Activated CD4-positive, alpha-beta memory T cell treated with anti-CD3 and anti-CD28 coated beads for 36 hours (primary cell): ENCODE data around the gene LRRC4C. TPM values are rescaled to one million over a fixed set of nuclear protein-coding genes. Genes with fewer than 3 reads are reported as not detected.

Experiments
- CTCF ChIA-PET: fragments of 350-600 bp; sonication (Branson Sonifier 250); formaldehyde crosslinking; loops from one replicate; lab custom pipeline; 2021; ENCODE audit warnings: antibody characterized with exemption, inconsistent platforms; lab: Charles Lee
- POLR2A ChIA-PET: fragments of 350-600 bp; sonication (Branson Sonifier 250); formaldehyde crosslinking; loops from one replicate; lab custom pipeline; 2021; ENCODE audit warnings: antibody characterized with exemption; lab: Charles Lee
- DNase-seq: peaks from one replicate; pipeline ENCODE4 v3.0.0-alpha.2; 2020
- H3K27ac Mint-ChIP-seq: one replicate; pipeline ENCODE4 v1.8.0; 2021; ENCODE audit warnings: mixed read lengths
- H3K27me3 Mint-ChIP-seq: one replicate; pipeline ENCODE4 v1.8.0; 2021; ENCODE audit warnings: mixed read lengths
- H3K36me3 Mint-ChIP-seq: one replicate; pipeline ENCODE4 v1.8.0; 2021; ENCODE audit warnings: mixed read lengths
- H3K4me1 Mint-ChIP-seq: one replicate; pipeline ENCODE4 v1.8.0; 2021; ENCODE audit warnings: low read depth, mixed read lengths
- H3K4me3 Mint-ChIP-seq: one replicate; pipeline ENCODE4 v1.8.0; 2021; ENCODE audit warnings: mild to moderate bottlenecking, mixed read lengths
- H3K9me3 Mint-ChIP-seq: one replicate; pipeline ENCODE4 v1.8.0; 2021; ENCODE audit warnings: mixed read lengths
- intact Hi-C: fragments of 100-400 bp; cut with micrococcal nuclease; formaldehyde crosslinking; loops from one replicate; pipeline ENCODE4 v1.15.1; 2023
- total RNA-seq, 2 experiments: library from RNA; stranded (reverse); gene quantifications; one replicate each; pipeline ENCODE4 v1.2.3, GENCODE V29; 2021

LRRC4C gene
- total RNA-seq, 2 experiments from 2014 or later: not detected

GRCh38 chr11:40269865-40270264 is 1189.6 kb downstream of the LRRC4C start:
- intact Hi-C loops: no loop called here
- Mint-ChIP-seq H3K4me3 (no peak overlapping the region), H3K27ac (no peak overlapping the region), H3K27me3 (no peaks in the 10 kb centered on the region), H3K36me3 (no peaks in the 10 kb centered on the region), H3K4me1 (no peaks in the 10 kb centered on the region), H3K9me3 (peaks cover 2% of the 10 kb centered on the region)
- ChIA-PET CTCF (no interaction called here), POLR2A (no interaction called here)
- no peak for DNase-seq

GRCh38 chr11:40268551-40268950 is 1190.9 kb downstream of the LRRC4C start:
- Mint-ChIP-seq H3K36me3 (no peaks in the 10 kb centered on the region), H3K9me3 (peaks cover 2% of the 10 kb centered on the region), H3K27ac (no peak overlapping the region), H3K27me3 (no peaks in the 10 kb centered on the region), H3K4me3 (no peak overlapping the region), H3K4me1 (no peaks in the 10 kb centered on the region)
- ChIA-PET POLR2A (no interaction called here), CTCF (no interaction called here)
- intact Hi-C loops: no loop called here
- no peak for DNase-seq

GRCh38 chr11:40255457-40255856 is 1204.0 kb downstream of the LRRC4C start:
- H3K4me1 Mint-ChIP-seq: no peaks in the 10 kb centered on the region
- no peaks in the 10 kb centered on the region for H3K36me3 Mint-ChIP-seq
- DNase-seq: no peak
- ChIA-PET POLR2A (no interaction called here), CTCF (no interaction called here)
- H3K27ac Mint-ChIP-seq: no peak overlapping the region
- no peak overlapping the region for H3K4me3 Mint-ChIP-seq
- H3K9me3 Mint-ChIP-seq: peaks cover 9% of the 10 kb centered on the region
- no peaks in the 10 kb centered on the region for H3K27me3 Mint-ChIP-seq
- intact Hi-C loops: no loop called here

- ChIA-PET POLR2A (no interaction called here), CTCF (no interaction called here)
- intact Hi-C loops: no loop called here
- Mint-ChIP-seq H3K27me3 (no peaks in the 10 kb centered on the region), H3K4me1 (no peaks in the 10 kb centered on the region), H3K36me3 (no peaks in the 10 kb centered on the region), H3K27ac (no peak overlapping the region), H3K4me3 (no peak overlapping the region), H3K9me3 (peaks cover 9% of the 10 kb centered on the region)
- DNase-seq: no peak
Observed at GRCh38 chr11:40253166-40253565, 1206.3 kb downstream of the LRRC4C start.

- no peaks in the 10 kb centered on the region for H3K36me3 Mint-ChIP-seq
- H3K4me3 Mint-ChIP-seq: no peak overlapping the region
- ChIA-PET POLR2A (no interaction called here), CTCF (no interaction called here)
- H3K27ac Mint-ChIP-seq: no peak overlapping the region
- H3K27me3 Mint-ChIP-seq: no peaks in the 10 kb centered on the region
- no peak for DNase-seq
- intact Hi-C loops: no loop called here
- peaks cover 14% of the 10 kb centered on the region for H3K9me3 Mint-ChIP-seq
- no peaks in the 10 kb centered on the region for H3K4me1 Mint-ChIP-seq
Observed at GRCh38 chr11:40252236-40252635, 1207.2 kb downstream of the LRRC4C start.

GRCh38 chr11:40246983-40247382 is 1212.5 kb downstream of the LRRC4C start:
- CTCF ChIA-PET: no interaction called here
- Mint-ChIP-seq H3K27ac (no peak overlapping the region), H3K36me3 (no peaks in the 10 kb centered on the region), H3K4me3 (no peak overlapping the region), H3K27me3 (no peaks in the 10 kb centered on the region), H3K9me3 (peaks cover 15% of the 10 kb centered on the region), H3K4me1 (no peaks in the 10 kb centered on the region)
- POLR2A ChIA-PET: no interaction called here
- DNase-seq: no peak
- intact Hi-C loops: no loop called here

- no peak for DNase-seq
- Mint-ChIP-seq H3K4me1 (no peaks in the 10 kb centered on the region), H3K36me3 (no peaks in the 10 kb centered on the region), H3K9me3 (peaks cover 9% of the 10 kb centered on the region), H3K27me3 (no peaks in the 10 kb centered on the region), H3K4me3 (no peak overlapping the region), H3K27ac (no peak overlapping the region)
- ChIA-PET POLR2A (no interaction called here), CTCF (no interaction called here)
- intact Hi-C loops: no loop called here
Observed at GRCh38 chr11:40241524-40242051, 1217.9 kb downstream of the LRRC4C start.

GRCh38 chr11:40240284-40240683 is 1219.2 kb downstream of the LRRC4C start:
- CTCF ChIA-PET: no interaction called here
- DNase-seq: no peak
- H3K9me3 Mint-ChIP-seq: peaks cover 7% of the 10 kb centered on the region
- POLR2A ChIA-PET: no interaction called here
- intact Hi-C loops: no loop called here
- no peak overlapping the region for H3K27ac Mint-ChIP-seq
- H3K4me3 Mint-ChIP-seq: no peak overlapping the region
- H3K36me3 Mint-ChIP-seq: no peaks in the 10 kb centered on the region
- H3K4me1 Mint-ChIP-seq: no peaks in the 10 kb centered on the region
- no peaks in the 10 kb centered on the region for H3K27me3 Mint-ChIP-seq

GRCh38 chr11:40236526-40236925 is 1222.9 kb downstream of the LRRC4C start:
- CTCF ChIA-PET: no interaction called here
- H3K4me3 Mint-ChIP-seq: no peak overlapping the region
- no peaks in the 10 kb centered on the region for H3K4me1 Mint-ChIP-seq
- POLR2A ChIA-PET: no interaction called here
- H3K9me3 Mint-ChIP-seq: peaks cover 6% of the 10 kb centered on the region
- intact Hi-C loops: no loop called here
- no peak overlapping the region for H3K27ac Mint-ChIP-seq
- H3K27me3 Mint-ChIP-seq: no peaks in the 10 kb centered on the region
- no peaks in the 10 kb centered on the region for H3K36me3 Mint-ChIP-seq
- no peak for DNase-seq

GRCh38 chr11:40235841-40236240 is 1223.6 kb downstream of the LRRC4C start:
- Mint-ChIP-seq H3K4me3 (no peak overlapping the region), H3K27me3 (no peaks in the 10 kb centered on the region), H3K36me3 (no peaks in the 10 kb centered on the region), H3K9me3 (peaks cover 6% of the 10 kb centered on the region), H3K4me1 (no peaks in the 10 kb centered on the region), H3K27ac (no peak overlapping the region)
- CTCF ChIA-PET: no interaction called here
- DNase-seq: no peak
- intact Hi-C loops: no loop called here
- POLR2A ChIA-PET: no interaction called here

- H3K4me3 Mint-ChIP-seq: no peak overlapping the region
- H3K27ac Mint-ChIP-seq: no peak overlapping the region
Observed at GRCh38 chr11:40230821-40231220, 1228.6 kb downstream of the LRRC4C start.

GRCh38 chr11:40228662-40229061 is 1230.8 kb downstream of the LRRC4C start:
- POLR2A ChIA-PET: no interaction called here

More at GRCh38 chr11:40230821-40231220, 1228.6 kb downstream of the LRRC4C start:
- DNase-seq: no peak
- peaks cover 7% of the 10 kb centered on the region for H3K9me3 Mint-ChIP-seq
- no peaks in the 10 kb centered on the region for H3K4me1 Mint-ChIP-seq
- POLR2A ChIA-PET: no interaction called here
- H3K27me3 Mint-ChIP-seq: no peaks in the 10 kb centered on the region
- CTCF ChIA-PET: no interaction called here
- H3K36me3 Mint-ChIP-seq: no peaks in the 10 kb centered on the region
- intact Hi-C loops: no loop called here

GRCh38 chr11:40227730-40228129 is 1231.7 kb downstream of the LRRC4C start:
- Mint-ChIP-seq H3K4me3 (no peak overlapping the region), H3K36me3 (no peaks in the 10 kb centered on the region), H3K4me1 (no peaks in the 10 kb centered on the region), H3K27me3 (no peaks in the 10 kb centered on the region), H3K27ac (no peak overlapping the region), H3K9me3 (peaks cover 5% of the 10 kb centered on the region)
- no peak for DNase-seq
- intact Hi-C loops: no loop called here
- ChIA-PET POLR2A (no interaction called here), CTCF (no interaction called here)

More at GRCh38 chr11:40228662-40229061, 1230.8 kb downstream of the LRRC4C start:
- no peak for DNase-seq
- Mint-ChIP-seq H3K36me3 (no peaks in the 10 kb centered on the region), H3K27me3 (no peaks in the 10 kb centered on the region), H3K4me3 (no peak overlapping the region), H3K9me3 (peaks cover 5% of the 10 kb centered on the region), H3K27ac (no peak overlapping the region), H3K4me1 (no peaks in the 10 kb centered on the region)
- CTCF ChIA-PET: no interaction called here
- intact Hi-C loops: no loop called here
